GM12878 (cell line): Measurements from ENCODE around the gene ATP2A1. TPM values are rescaled to one million over a fixed set of nuclear protein-coding genes. Genes with fewer than 3 reads are reported as not detected.

Source experiments
- ASH2L ChIP-seq: fragments of 300-600, 200-600 bp; sonication (generic); IDR thresholded peaks from 2 replicates; pipeline ENCODE4 v1.6.1; 2017; ENCODE audit warnings: low read depth, mild to moderate bottlenecking, borderline replicate concordance
- EGR1 ChIP-seq, 2 experiments: IDR thresholded peaks; 1 replicate in 1 of 2; 2 replicates in 1 of 2; pipeline ENCODE4 v1.6.1; 2011 to 2012; ENCODE audit warnings: low read depth in 2 of 2, low read length in 2 of 2, borderline replicate concordance in 1 of 2, mild to moderate bottlenecking in 1 of 2, moderate library complexity in 1 of 2
- RELB ChIP-seq: fragments of 450-650 bp; IDR thresholded peaks from 2 replicates; pipeline ENCODE4 v1.6.1; 2017; ENCODE audit warnings: low read depth, mild to moderate bottlenecking, moderate library complexity
- TAF1 ChIP-seq: IDR thresholded peaks from 2 replicates; pipeline ENCODE4 v1.6.1; 2011; ENCODE audit warnings: mild to moderate bottlenecking, low read depth, low read length, borderline replicate concordance
- ZNF687 ChIP-seq: fragments of 450-650 bp; IDR thresholded peaks from 2 replicates; pipeline ENCODE4 v1.6.1; 2017; ENCODE audit warnings: mild to moderate bottlenecking, moderate library complexity
- ZZZ3 ChIP-seq: IDR thresholded peaks from 2 replicates; pipeline ENCODE4 v1.6.1; 2011; ENCODE audit warnings: low read depth; ENCODE audit not compliant: control insufficient read depth, insufficient read length
- polyA plus RNA-seq, 11 experiments: library from polyadenylated mRNA; depleted of rRNA in 4 of 11; unstranded in 6 of 11; stranded (reverse) in 5 of 11; fragments of >200 nt; fragmentation: Nextera tagmentation in 4 of 11; fragmentation: Illumina TruSeq in 1 of 11; extraction: Ambion mirVana in 4 of 11; extraction: Trizol in 1 of 11; gene quantifications; 1 replicate in 1 of 11; 2 replicates in 10 of 11; pipeline versions ENCODE4 v1.2.1 to v1.2.3, GENCODE V29; 2011 to 2016; ENCODE audit warnings: inconsistent platforms in 2 of 11, missing spikeins in 2 of 11, low read depth in 1 of 11
- total RNA-seq, 4 experiments: library from RNA; depleted of rRNA in 3 of 4; stranded (reverse); fragments of >200 nt in 3 of 4; fragmentation: Illumina TruSeq in 1 of 4; extraction: Trizol in 1 of 4; gene quantifications; 2 replicates each; pipeline versions ENCODE4 v1.2.1 to v1.2.3, GENCODE V29; 2013 to 2021

ATP2A1 gene
- total and polyA plus RNA-seq, 10 of the 15 experiments (the other 5 are each of a cell fraction or from before 2014, with no cell fraction given) = 0.13 to 1.7 (median 0.88) TPM

GRCh38 chr16:28931801-28932225 is 53.5 kb downstream of the ATP2A1 start, which contains the start of gene CD19 (continued):
- TF ChIP-seq ZNF687 = peak; percentile 91
- TF ChIP-seq EGR1 (IDR thresholded peaks at IDR 0.05; ENCODE audit: borderline replicate concordance in 1 of 2, low read depth in 2 of 2, low read length in 2 of 2) = peak; percentile 66 to 97
- TF ChIP-seq ASH2L = no peak
- TF ChIP-seq TAF1 = peak; percentile 35; the same call in 1 of the 2 replicates
- peak; percentile 30; the same call in 1 of the 2 replicates for TF ChIP-seq RELB
- TF ChIP-seq ZZZ3 = no peak
